ENCODE results near the gene PRAMEF7. TPM values are rescaled to one million over a fixed set of nuclear protein-coding genes. Genes with fewer than 3 reads are reported as not detected.

PRAMEF7 gene
- total and polyA plus RNA-seq, 9 donors: not detected

Other genes starting within 250 kb of the PRAMEF7 start
- gene AADACL3, start 200.5 kb upstream of the PRAMEF7 start, total RNA-seq: not detected
- gene AADACL3, start 200.5 kb upstream of the PRAMEF7 start, polyA plus RNA-seq (ENCODE audit: insufficient read depth in 1 of 8, insufficient read length in 8 of 8, low replicate concordance in 1 of 8): under 1 TPM in 1 of 8 donors, not detected in 7; 0.14 TPM
- 0.62 TPM for gene CFAP107, start 170.4 kb upstream of the PRAMEF7 start, total RNA-seq
- gene CFAP107, start 170.4 kb upstream of the PRAMEF7 start, polyA plus RNA-seq (ENCODE audit: insufficient read depth in 1 of 8, insufficient read length in 8 of 8, low replicate concordance in 1 of 8): 1 to 10 TPM in 3 of 8 donors, under 1 TPM in 5; 0.26 to 2.3 (median 0.97) TPM
- gene PRAMEF12, start 142.9 kb upstream of the PRAMEF7 start, total RNA-seq: not detected
- not detected for gene PRAMEF12, start 142.9 kb upstream of the PRAMEF7 start, polyA plus RNA-seq (ENCODE audit: insufficient read depth in 1 of 8, insufficient read length in 8 of 8, low replicate concordance in 1 of 8)
- not detected for gene PRAMEF1, start 125.2 kb upstream of the PRAMEF7 start, total RNA-seq
- gene PRAMEF1, start 125.2 kb upstream of the PRAMEF7 start, polyA plus RNA-seq (ENCODE audit: insufficient read depth in 1 of 8, insufficient read length in 8 of 8, low replicate concordance in 1 of 8): not detected
- not detected for gene PRAMEF11, start 85.2 kb upstream of the PRAMEF7 start, total RNA-seq
- gene PRAMEF11, start 85.2 kb upstream of the PRAMEF7 start, polyA plus RNA-seq (ENCODE audit: insufficient read depth in 1 of 8, insufficient read length in 8 of 8, low replicate concordance in 1 of 8): not detected
- not detected for gene HNRNPCL1, start 67.9 kb upstream of the PRAMEF7 start, total RNA-seq
- gene HNRNPCL1, start 67.9 kb upstream of the PRAMEF7 start, polyA plus RNA-seq (ENCODE audit: insufficient read depth in 1 of 8, insufficient read length in 8 of 8, low replicate concordance in 1 of 8): under 1 TPM in 3 of 8 donors, not detected in 5; 0.13 to 0.24 (median 0.15) TPM
- gene PRAMEF2, start 59.5 kb upstream of the PRAMEF7 start, total RNA-seq: not detected
- not detected for gene PRAMEF2, start 59.5 kb upstream of the PRAMEF7 start, polyA plus RNA-seq (ENCODE audit: insufficient read depth in 1 of 8, insufficient read length in 8 of 8, low replicate concordance in 1 of 8)
- not detected for gene PRAMEF4, start 30.4 kb upstream of the PRAMEF7 start, total RNA-seq
- gene PRAMEF4, start 30.4 kb upstream of the PRAMEF7 start, polyA plus RNA-seq (ENCODE audit: insufficient read depth in 1 of 8, insufficient read length in 8 of 8, low replicate concordance in 1 of 8): not detected
- not detected for gene PRAMEF10, start 18.3 kb upstream of the PRAMEF7 start, total RNA-seq
- not detected for gene PRAMEF10, start 18.3 kb upstream of the PRAMEF7 start, polyA plus RNA-seq (ENCODE audit: insufficient read depth in 1 of 8, insufficient read length in 8 of 8, low replicate concordance in 1 of 8)
- not detected for gene PRAMEF6, start 31.0 kb downstream of the PRAMEF7 start, total RNA-seq
- not detected for gene PRAMEF6, start 31.0 kb downstream of the PRAMEF7 start, polyA plus RNA-seq (ENCODE audit: insufficient read depth in 1 of 8, insufficient read length in 8 of 8, low replicate concordance in 1 of 8)
- gene PRAMEF27, start 140.0 kb downstream of the PRAMEF7 start, total RNA-seq: not detected
- gene PRAMEF27, start 140.0 kb downstream of the PRAMEF7 start, polyA plus RNA-seq (ENCODE audit: insufficient read depth in 1 of 8, insufficient read length in 8 of 8, low replicate concordance in 1 of 8): not detected
- gene HNRNPCL3, start 144.2 kb downstream of the PRAMEF7 start, total RNA-seq: not detected
- not detected for gene HNRNPCL3, start 144.2 kb downstream of the PRAMEF7 start, polyA plus RNA-seq (ENCODE audit: insufficient read depth in 1 of 8, insufficient read length in 8 of 8, low replicate concordance in 1 of 8)
- gene PRAMEF25, start 154.2 kb downstream of the PRAMEF7 start, total RNA-seq: not detected
- gene PRAMEF25, start 154.2 kb downstream of the PRAMEF7 start, polyA plus RNA-seq (ENCODE audit: insufficient read depth in 1 of 8, insufficient read length in 8 of 8, low replicate concordance in 1 of 8): not detected
- not detected for gene HNRNPCL2, start 200.2 kb downstream of the PRAMEF7 start, total RNA-seq
- under 1 TPM in 1 of 8 donors, not detected in 7; 0.14 TPM for gene HNRNPCL2, start 200.2 kb downstream of the PRAMEF7 start, polyA plus RNA-seq (ENCODE audit: insufficient read depth in 1 of 8, insufficient read length in 8 of 8, low replicate concordance in 1 of 8)
- gene PRAMEF26, start 239.4 kb downstream of the PRAMEF7 start, total RNA-seq: not detected
- not detected for gene PRAMEF26, start 239.4 kb downstream of the PRAMEF7 start, polyA plus RNA-seq (ENCODE audit: insufficient read depth in 1 of 8, insufficient read length in 8 of 8, low replicate concordance in 1 of 8)
- not detected for gene HNRNPCL4, start 249.0 kb downstream of the PRAMEF7 start, total RNA-seq
- under 1 TPM in 4 of 8 donors, not detected in 4; 0.19 to 0.42 (median 0.26) TPM for gene HNRNPCL4, start 249.0 kb downstream of the PRAMEF7 start, polyA plus RNA-seq (ENCODE audit: insufficient read depth in 1 of 8, insufficient read length in 8 of 8, low replicate concordance in 1 of 8)